ENCODE measurements around the gene OSBPL8. TPM values are rescaled to one million over a fixed set of nuclear protein-coding genes. Genes with fewer than 3 reads are reported as not detected.

OSBPL8 gene
- total and polyA plus RNA-seq, 2 of the 8 experiments (the other 6 are each of a cell fraction or from before 2014, with no cell fraction given): 10.9 to 81.1 TPM

GRCh38 chr12:76552343-76552938, 7.1 kb downstream of the OSBPL8 start:
- Histone ChIP-seq H3K4ac (replicated peaks; ENCODE audit: insufficient read length, low read depth, low read length) (no peak overlapping the region), H3K27ac (ENCODE audit: low read depth, low read length) (no peak overlapping the region), H2BK20ac (ENCODE audit: low read length) (no peak overlapping the region), H3K14ac (ENCODE audit: insufficient read length) (no peak overlapping the region), H3K4me3 (ENCODE audit: extremely low read depth in 1 of 4, insufficient read depth in 2 of 4, low read depth in 3 of 4, low read length in 4 of 4) (no peak overlapping the region), H3K79me2 (ENCODE audit: control insufficient read depth in 1 of 2, insufficient read depth in 2 of 2, low read length in 2 of 2) (peaks cover 0 to 95% of the 10 kb centered on the region in 2 experiments; a peak in 2 of 4 replicates), H3K36me3 (ENCODE audit: control insufficient read depth in 2 of 4, insufficient read depth in 4 of 4, low read length in 3 of 4) (no peaks in the 10 kb centered on the region), H3K79me1 (ENCODE audit: low read depth, low read length) (peaks cover 2% of the 10 kb centered on the region; the same call in 1 of the 2 replicates), H3K23me2 (ENCODE audit: low read depth, low read length) (no peaks in the 10 kb centered on the region), H2BK120ac (replicated peaks; ENCODE audit: low read depth, low read length) (no peak overlapping the region), H4K91ac (replicated peaks; ENCODE audit: insufficient read length, low read length) (no peak overlapping the region), H4K5ac (ENCODE audit: insufficient read length, low read depth, low read length) (no peak overlapping the region), H3K23ac (ENCODE audit: insufficient read length) (no peak overlapping the region), H3K9me3 (ENCODE audit: insufficient read depth in 2 of 2, low read depth in 1 of 2, low read length in 1 of 2) (no peaks in the 10 kb centered on the region), H4K8ac (ENCODE audit: extremely low read depth, insufficient read depth, low read length) (no peak overlapping the region), H3K18ac (ENCODE audit: extremely low read depth, low read length) (no peak overlapping the region), H4K20me1 (replicated peaks in 1 of 2; ENCODE audit: control insufficient read depth in 1 of 2, insufficient read depth in 2 of 2, low read length in 2 of 2) (peaks cover 2 to 6% of the 10 kb centered on the region in 2 experiments), H3K4me2 (ENCODE audit: insufficient read depth in 1 of 2, low read depth in 2 of 2, low read length in 2 of 2) (no peak overlapping the region), H3K27me3 (replicated peaks in 1 of 4; ENCODE audit: control insufficient read depth in 3 of 4, extremely low read depth in 1 of 4, insufficient read depth in 3 of 4, low read length in 3 of 4) (no peaks in the 10 kb centered on the region), H3K56ac (replicated peaks; ENCODE audit: insufficient read length, low read depth, low read length) (no peak overlapping the region), H2BK15ac (ENCODE audit: low read length) (no peak overlapping the region), H3K4me1 (replicated peaks in 1 of 4; ENCODE audit: control insufficient read depth in 3 of 4, insufficient read depth in 4 of 4, low read length in 3 of 4) (peaks cover 0 to 9% (median 4%) of the 10 kb centered on the region in 4 experiments; a peak in 5 of 7 replicates), H3K9ac (replicated peaks in 1 of 4; ENCODE audit: extremely low read depth in 1 of 4, low read depth in 3 of 4, low read length in 3 of 4) (no peak overlapping the region), H2BK12ac (ENCODE audit: low read depth, low read length) (no peak overlapping the region), H2AFZ (ENCODE audit: low read length) (no peak overlapping the region), H2BK5ac (ENCODE audit: low read depth, low read length) (no peak overlapping the region), H2AK5ac (ENCODE audit: low read depth, low read length) (no peak overlapping the region)
- POLR2A ChIA-PET (ENCODE audit: partially characterized antibody): no interaction called here
- no peak for FAIRE-seq
- 97% methylated on average over 2 of the region's 3 CpGs; no CpG with 5 or more reads in 1 of the 2 experiments for WGBS, 2 experiments (ENCODE audit: extremely low coverage in 1 of 2, insufficient coverage in 1 of 2, insufficient read length in 1 of 2, insufficient replicate concordance in 2 of 2, low coverage in 1 of 2, low lambda C conversion rate in 2 of 2, missing lambda C conversion rate in 1 of 2)
- no peak for DNase-seq (ENCODE audit: low read depth in 1 of 2, low spot score in 2 of 2)
- CTCF ChIA-PET (ENCODE audit: partially characterized antibody): interaction anchor here (0.6 to 1.3 kb wide), 2 partner anchors 9 to 143 kb away, joined by 3 read pairs; no protein-coding TSS in a partner anchor
- TF ChIP-seq POLR2AphosphoS5 (IDR thresholded peaks at IDR 0.05; ENCODE audit: low read depth, low read length) (no peak), ATF2 (IDR thresholded peaks at IDR 0.05; ENCODE audit: low read length) (no peak), SIRT6 (IDR thresholded peaks at IDR 0.05; ENCODE audit: low read length) (no peak), SIN3A (conservative IDR thresholded peaks at IDR 0.05 in 1 of 2, IDR thresholded peaks at IDR 0.05 in 1 of 2; ENCODE audit: low read depth in 1 of 2, low read length in 2 of 2) (no peak), TCF12 (IDR thresholded peaks at IDR 0.05; ENCODE audit: low read depth, low read length) (no peak), RAD21 (IDR thresholded peaks at IDR 0.05 in 1 of 2, conservative IDR thresholded peaks at IDR 0.05 in 1 of 2; ENCODE audit: low read depth in 2 of 2, low read length in 2 of 2) (no peak), CHD2 (IDR thresholded peaks at IDR 0.05; ENCODE audit: low read length) (no peak), SUZ12 (IDR thresholded peaks at IDR 0.05; ENCODE audit: low read length) (no peak), KDM1A (IDR thresholded peaks at IDR 0.05; ENCODE audit: borderline replicate concordance, low read length) (no peak), CEBPB (IDR thresholded peaks at IDR 0.05; ENCODE audit: low read depth, low read length) (no peak), MAX (IDR thresholded peaks at IDR 0.05) (no peak), CBX5 (IDR thresholded peaks at IDR 0.05; ENCODE audit: low read depth, low read length) (no peak)

Data from H1 (cell line).